ENCODE measurements around the gene STEAP2. TPM values are rescaled to one million over a fixed set of nuclear protein-coding genes. Genes with fewer than 3 reads are reported as not detected.

The STEAP2 gene
- polyA plus RNA-seq, 3 donors, result not detected

DNA sequence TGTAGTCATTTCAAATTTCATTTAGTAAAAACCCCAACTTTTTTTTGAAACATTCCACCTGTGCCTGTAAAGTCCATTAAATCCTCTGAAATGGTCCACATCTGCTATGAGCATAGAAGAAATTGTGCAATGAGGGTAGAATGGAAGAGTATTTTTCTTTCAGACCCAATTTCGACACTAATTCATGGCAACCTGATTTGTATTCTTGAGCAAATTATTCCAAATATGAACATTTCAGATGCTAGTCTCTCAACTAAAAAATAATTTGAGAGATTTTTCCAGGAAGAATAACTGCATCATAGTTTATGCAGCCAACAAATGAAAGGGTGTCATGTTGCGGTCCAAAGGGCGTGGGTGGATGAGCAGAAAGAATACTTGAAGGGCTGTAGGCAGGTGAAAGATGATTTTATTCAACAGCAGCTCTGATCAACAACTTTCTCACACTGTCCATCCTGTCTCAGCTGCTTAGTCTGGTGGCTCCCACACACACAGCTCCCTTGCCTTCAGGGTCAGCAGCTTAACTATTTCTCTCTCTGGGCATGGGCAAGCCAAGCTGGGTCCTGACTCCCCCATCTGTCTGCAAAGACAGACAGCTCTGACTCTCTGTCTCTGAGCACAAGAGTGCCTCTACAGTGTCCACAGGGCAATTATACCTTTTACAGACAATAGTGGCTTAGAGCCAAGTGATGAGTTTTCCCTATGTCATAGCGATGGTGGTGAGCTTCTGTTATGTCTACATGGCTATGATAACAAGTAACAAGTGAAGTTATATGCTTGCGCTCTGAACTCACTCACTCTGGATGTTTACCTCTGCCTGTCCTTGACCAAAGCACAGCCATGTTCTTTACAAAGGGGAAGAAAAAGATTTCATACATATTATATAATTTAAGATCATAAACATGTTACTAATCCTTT is 11.5 kb downstream of the STEAP2 start:
- no peaks in the 10 kb centered on the region for H4K20me1 ChIP-seq (ENCODE audit: insufficient read depth, low read length)
- intact Hi-C loops (cut with micrococcal nuclease), result no loop called here
- H3K9ac ChIP-seq (ENCODE audit: insufficient read depth, low read length, poor library complexity, severe bottlenecking), result no peak overlapping the region
- no peak overlapping the region for H3K4me3 ChIP-seq (replicated peaks in 1 of 3; ENCODE audit: low read depth in 2 of 3, low read length in 3 of 3)
- TF ChIP-seq, protein P1, sequence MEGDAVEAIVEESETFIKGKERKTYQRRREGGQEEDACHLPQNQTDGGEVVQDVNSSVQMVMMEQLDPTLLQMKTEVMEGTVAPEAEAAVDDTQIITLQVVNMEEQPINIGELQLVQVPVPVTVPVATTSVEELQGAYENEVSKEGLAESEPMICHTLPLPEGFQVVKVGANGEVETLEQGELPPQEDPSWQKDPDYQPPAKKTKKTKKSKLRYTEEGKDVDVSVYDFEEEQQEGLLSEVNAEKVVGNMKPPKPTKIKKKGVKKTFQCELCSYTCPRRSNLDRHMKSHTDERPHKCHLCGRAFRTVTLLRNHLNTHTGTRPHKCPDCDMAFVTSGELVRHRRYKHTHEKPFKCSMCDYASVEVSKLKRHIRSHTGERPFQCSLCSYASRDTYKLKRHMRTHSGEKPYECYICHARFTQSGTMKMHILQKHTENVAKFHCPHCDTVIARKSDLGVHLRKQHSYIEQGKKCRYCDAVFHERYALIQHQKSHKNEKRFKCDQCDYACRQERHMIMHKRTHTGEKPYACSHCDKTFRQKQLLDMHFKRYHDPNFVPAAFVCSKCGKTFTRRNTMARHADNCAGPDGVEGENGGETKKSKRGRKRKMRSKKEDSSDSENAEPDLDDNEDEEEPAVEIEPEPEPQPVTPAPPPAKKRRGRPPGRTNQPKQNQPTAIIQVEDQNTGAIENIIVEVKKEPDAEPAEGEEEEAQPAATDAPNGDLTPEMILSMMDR (IDR thresholded peaks at IDR 0.05), result no peak
- H3K4me2 ChIP-seq (replicated peaks; ENCODE audit: extremely low read depth, low read length, poor library complexity, severe bottlenecking), result no peak overlapping the region
- Mint-ChIP-seq H3K9me3 (no peaks in the 10 kb centered on the region), H3K27ac (no peak overlapping the region), H3K36me3 (no peaks in the 10 kb centered on the region), H3K4me3 (no peak overlapping the region), H3K4me1 (no peaks in the 10 kb centered on the region), H3K27me3 (ENCODE audit: low read depth in 3 of 3) (peaks cover 0 to 16% (median 2%) of the 10 kb centered on the region in 3 donors)
- H3K4me1 ChIP-seq (ENCODE audit: control insufficient read depth in 1 of 2, insufficient read depth in 2 of 2, low read length in 2 of 2), result no peaks in the 10 kb centered on the region
- H2AFZ ChIP-seq (ENCODE audit: insufficient read depth, low read depth, low read length, poor library complexity, severe bottlenecking), result no peak overlapping the region
- no CpG with 5 or more reads among the region's 5 CpGs for WGBS (ENCODE audit: insufficient coverage)
- no peaks in the 10 kb centered on the region for H3K27me3 ChIP-seq (ENCODE audit: control insufficient read depth in 2 of 2, insufficient read depth in 2 of 2, low read length in 2 of 2)
- H3K36me3 ChIP-seq (replicated peaks in 1 of 2; ENCODE audit: control insufficient read depth in 1 of 2, insufficient read depth in 2 of 2, low read length in 2 of 2), result no peaks in the 10 kb centered on the region
- no peak overlapping the region for H3K27ac ChIP-seq (ENCODE audit: low read depth in 1 of 2, low read length in 2 of 2)
- no peak for DNase-seq
- H3K79me2 ChIP-seq (ENCODE audit: insufficient read depth, low read length), result no peaks in the 10 kb centered on the region
- H3K9me3 ChIP-seq (replicated peaks in 1 of 2; ENCODE audit: control insufficient read depth in 1 of 2, insufficient read depth in 1 of 2, low read length in 2 of 2), result no peaks in the 10 kb centered on the region

DNA sequence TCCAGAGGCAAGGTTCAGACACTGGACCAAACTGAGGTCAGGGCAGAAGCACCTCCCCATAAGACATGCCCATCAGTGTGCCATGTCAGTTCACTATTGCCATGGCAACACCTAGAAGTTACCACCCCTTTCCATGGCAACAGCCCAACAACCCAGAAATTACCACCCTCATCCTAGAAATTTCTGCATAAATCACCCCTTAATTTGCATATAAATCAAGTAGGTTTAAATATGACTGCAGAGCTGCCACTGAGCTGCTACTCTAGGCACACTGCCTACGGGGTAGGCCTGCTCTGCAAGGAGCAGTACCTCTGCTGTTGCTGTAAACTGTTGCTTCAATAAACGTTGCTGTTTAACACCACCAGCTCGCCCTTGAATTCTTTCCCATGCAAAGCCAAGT is 12.7 kb downstream of the STEAP2 start:
- Mint-ChIP-seq H3K4me3 (no peak overlapping the region), H3K4me1 (no peaks in the 10 kb centered on the region), H3K36me3 (no peaks in the 10 kb centered on the region), H3K9me3 (no peaks in the 10 kb centered on the region), H3K27ac (no peak overlapping the region), H3K27me3 (ENCODE audit: low read depth in 3 of 3) (peaks cover 1 to 12% (median 2%) of the 10 kb centered on the region in 3 donors)
- WGBS (ENCODE audit: insufficient coverage), result 88% methylated on average over 3 of the region's 3 CpGs
- Histone ChIP-seq H3K4me3 (replicated peaks in 1 of 3; ENCODE audit: low read depth in 2 of 3, low read length in 3 of 3) (no peak overlapping the region), H3K36me3 (replicated peaks in 1 of 2; ENCODE audit: control insufficient read depth in 1 of 2, insufficient read depth in 2 of 2, low read length in 2 of 2) (no peaks in the 10 kb centered on the region), H2AFZ (ENCODE audit: insufficient read depth, low read depth, low read length, poor library complexity, severe bottlenecking) (no peak overlapping the region), H3K9me3 (replicated peaks in 1 of 2; ENCODE audit: control insufficient read depth in 1 of 2, insufficient read depth in 1 of 2, low read length in 2 of 2) (no peaks in the 10 kb centered on the region), H3K4me1 (ENCODE audit: control insufficient read depth in 1 of 2, insufficient read depth in 2 of 2, low read length in 2 of 2) (no peaks in the 10 kb centered on the region), H4K20me1 (ENCODE audit: insufficient read depth, low read length) (no peaks in the 10 kb centered on the region), H3K27ac (ENCODE audit: low read depth in 1 of 2, low read length in 2 of 2) (no peak overlapping the region), H3K27me3 (ENCODE audit: control insufficient read depth in 2 of 2, insufficient read depth in 2 of 2, low read length in 2 of 2) (no peaks in the 10 kb centered on the region), H3K9ac (ENCODE audit: insufficient read depth, low read length, poor library complexity, severe bottlenecking) (no peak overlapping the region), H3K79me2 (ENCODE audit: insufficient read depth, low read length) (no peaks in the 10 kb centered on the region), H3K4me2 (replicated peaks; ENCODE audit: extremely low read depth, low read length, poor library complexity, severe bottlenecking) (no peak overlapping the region)
- TF ChIP-seq, protein P1 (IDR thresholded peaks at IDR 0.05), result no peak
- DNase-seq, result no peak
- intact Hi-C loops (cut with micrococcal nuclease), result no loop called here
